ENCODE results near the gene PADI3. TPM values are rescaled to one million over a fixed set of nuclear protein-coding genes. Genes with fewer than 3 reads are reported as not detected.

Gene PADI3
- total and polyA plus RNA-seq, 2 of the 8 experiments (the other 6 are each of a cell fraction or from before 2014, with no cell fraction given): 0.37 to 0.94 TPM

GRCh38 chr1:17264470-17264869 lies 15.6 kb downstream of the PADI3 start:
- Histone ChIP-seq H2AK5ac (ENCODE audit: low read depth, low read length) (no peak overlapping the region), H2BK12ac (ENCODE audit: low read depth, low read length) (no peak overlapping the region), H3K36me3 (ENCODE audit: control insufficient read depth in 2 of 4, insufficient read depth in 4 of 4, low read length in 3 of 4) (no peaks in the 10 kb centered on the region), H3K4ac (replicated peaks; ENCODE audit: insufficient read length, low read depth, low read length) (no peak overlapping the region), H3K9me3 (ENCODE audit: insufficient read depth in 2 of 2, low read depth in 1 of 2, low read length in 1 of 2) (no peaks in the 10 kb centered on the region), H4K8ac (ENCODE audit: extremely low read depth, insufficient read depth, low read length) (no peak overlapping the region), H3K9ac (replicated peaks in 1 of 4; ENCODE audit: extremely low read depth in 1 of 4, low read depth in 3 of 4, low read length in 3 of 4) (no peak overlapping the region), H2BK120ac (replicated peaks; ENCODE audit: low read depth, low read length) (no peak overlapping the region), H4K20me1 (replicated peaks in 1 of 2; ENCODE audit: control insufficient read depth in 1 of 2, insufficient read depth in 2 of 2, low read length in 2 of 2) (no peaks in the 10 kb centered on the region), H3K79me2 (ENCODE audit: control insufficient read depth in 1 of 2, insufficient read depth in 2 of 2, low read length in 2 of 2) (no peaks in the 10 kb centered on the region), H3K56ac (replicated peaks; ENCODE audit: insufficient read length, low read depth, low read length) (no peak overlapping the region), H2BK20ac (ENCODE audit: low read length) (no peak overlapping the region), H3K79me1 (ENCODE audit: low read depth, low read length) (no peaks in the 10 kb centered on the region), H2BK5ac (ENCODE audit: low read depth, low read length) (no peak overlapping the region), H3K27ac (ENCODE audit: low read depth, low read length) (no peak overlapping the region), H3K23me2 (ENCODE audit: low read depth, low read length) (no peaks in the 10 kb centered on the region), H3K23ac (ENCODE audit: insufficient read length) (no peak overlapping the region), H3K4me2 (ENCODE audit: insufficient read depth in 1 of 2, low read depth in 2 of 2, low read length in 2 of 2) (no peak overlapping the region), H3K27me3 (replicated peaks in 1 of 4; ENCODE audit: control insufficient read depth in 3 of 4, extremely low read depth in 1 of 4, insufficient read depth in 3 of 4, low read length in 3 of 4) (peaks cover 0 to 2% (median 0%) of the 10 kb centered on the region in 4 experiments; a peak in 1 of 7 replicates), H3K4me3 (ENCODE audit: extremely low read depth in 1 of 4, insufficient read depth in 2 of 4, low read depth in 3 of 4, low read length in 4 of 4) (no peak overlapping the region), H4K91ac (replicated peaks; ENCODE audit: insufficient read length, low read length) (no peak overlapping the region), H2BK15ac (ENCODE audit: low read length) (no peak overlapping the region), H3K14ac (ENCODE audit: insufficient read length) (no peak overlapping the region), H3K4me1 (replicated peaks in 1 of 4; ENCODE audit: control insufficient read depth in 3 of 4, insufficient read depth in 4 of 4, low read length in 3 of 4) (no peaks in the 10 kb centered on the region; a peak in 1 of 7 replicates), H3K18ac (ENCODE audit: extremely low read depth, low read length) (no peak overlapping the region), H2AFZ (ENCODE audit: low read length) (no peak overlapping the region), H4K5ac (ENCODE audit: insufficient read length, low read depth, low read length) (no peak overlapping the region)
- CTCF ChIA-PET (ENCODE audit: partially characterized antibody): interaction anchor here (0.6 to 2.2 kb wide), 8 partner anchors 9 to 377 kb away, joined by 3 to 9 read pairs (median 4); no protein-coding TSS in a partner anchor
- DNase-seq (ENCODE audit: low read depth in 1 of 2, low spot score in 2 of 2): no peak
- POLR2A ChIA-PET (ENCODE audit: partially characterized antibody): no interaction called here
- no peak for FAIRE-seq
- TF ChIP-seq SP2 (IDR thresholded peaks at IDR 0.05; ENCODE audit: low read length) (no peak), SP4 (IDR thresholded peaks at IDR 0.05; ENCODE audit: low read length) (no peak), RNF2 (IDR thresholded peaks at IDR 0.05; ENCODE audit: borderline replicate concordance, low read depth, low read length, missing control alignments, poor library complexity, severe bottlenecking) (no peak)
- 75% methylated on average over 5 of the region's 5 CpGs; no CpG with 5 or more reads in 1 of the 2 experiments for WGBS, 2 experiments (ENCODE audit: extremely low coverage in 1 of 2, insufficient coverage in 1 of 2, insufficient read length in 1 of 2, insufficient replicate concordance in 2 of 2, low coverage in 1 of 2, low lambda C conversion rate in 2 of 2, missing lambda C conversion rate in 1 of 2)

Data from H1 (cell line).